GM23338 (cell line): ENCODE data around the gene NAPA. TPM values are rescaled to one million over a fixed set of nuclear protein-coding genes. Genes with fewer than 3 reads are reported as not detected.

Source experiments
- ATAC-seq: fragments of 200-7000 bp; cut with Tn5 transposase; 3 replicates; pipeline ENCODE4 v1.9.1; 2020
- DNase-seq: peaks from one replicate; pipeline ENCODE4 v3.0.0-alpha.2; 2015; ENCODE audit warnings: low spot score
- H2AFZ ChIP-seq: fragments of 200-600 bp; sonication (generic); 2 replicates; pipeline ENCODE4 v1.8.0; 2016; ENCODE audit warnings: antibody characterized with exemption, mild to moderate bottlenecking, moderate library complexity
- H3F3A ChIP-seq: fragments of 200-600 bp; sonication (generic); replicated peaks from 2 replicates; pipeline ENCODE4 v1.8.0; 2017; ENCODE audit warnings: antibody characterized with exemption, mixed run types, low read depth
- H3K27ac ChIP-seq: fragments of 200-600 bp; sonication (generic); 2 replicates; pipeline ENCODE4 v1.6.1; 2016; ENCODE audit warnings: low read depth
- H3K27me3 ChIP-seq: fragments of 200-600 bp; sonication (generic); 2 replicates; pipeline ENCODE4 v1.8.0; 2016; ENCODE audit warnings: mild to moderate bottlenecking, mixed run types, moderate library complexity; ENCODE audit not compliant: insufficient read depth
- H3K36me3 ChIP-seq: fragments of 200-600 bp; sonication (generic); 2 replicates; pipeline ENCODE4 v1.8.0; 2016; ENCODE audit warnings: mild to moderate bottlenecking; ENCODE audit not compliant: insufficient read depth
- H3K4me1 ChIP-seq: fragments of 200-600 bp; sonication (generic); 2 replicates; pipeline ENCODE4 v1.8.0; 2016; ENCODE audit warnings: mild to moderate bottlenecking, moderate library complexity; ENCODE audit not compliant: insufficient read depth
- H3K4me2 ChIP-seq: fragments of 200-600 bp; sonication (generic); 2 replicates; pipeline ENCODE4 v1.7.1; 2017; ENCODE audit warnings: mixed run types
- H3K4me3 ChIP-seq: fragments of 200-600 bp; sonication (generic); 2 replicates; pipeline ENCODE4 v1.6.1; 2016; ENCODE audit warnings: mixed run types
- H3K79me2 ChIP-seq: fragments of 200-600 bp; sonication (generic); replicated peaks from 2 replicates; pipeline ENCODE4 v1.8.0; 2017; ENCODE audit warnings: mild to moderate bottlenecking; ENCODE audit not compliant: insufficient read depth
- H3K9me2 ChIP-seq: fragments of 200-600 bp; sonication (generic); 2 replicates; pipeline ENCODE4 v1.8.0; 2017; ENCODE audit not compliant: insufficient read depth
- H4K20me1 ChIP-seq: fragments of 200-600 bp; sonication (generic); replicated peaks from 2 replicates; pipeline ENCODE4 v1.8.0; 2017; ENCODE audit warnings: mild to moderate bottlenecking; ENCODE audit not compliant: insufficient read depth
- H3K27ac Mint-ChIP-seq: 2 replicates; pipeline ENCODE4 v1.8.0; 2020; ENCODE audit warnings: inconsistent platforms, mild to moderate bottlenecking, moderate library complexity, mixed read lengths
- H3K27me3 Mint-ChIP-seq: 3 replicates; pipeline ENCODE4 v1.8.0; 2022; ENCODE audit warnings: low read depth, mild to moderate bottlenecking, moderate library complexity, mixed read lengths, inconsistent platforms; ENCODE audit not compliant: insufficient read depth, poor library complexity
- H3K36me3 Mint-ChIP-seq: 3 replicates; pipeline ENCODE4 v1.8.0; 2021; ENCODE audit warnings: low read depth, mild to moderate bottlenecking, inconsistent platforms, moderate library complexity, mixed read lengths
- H3K4me1 Mint-ChIP-seq: 3 replicates; pipeline ENCODE4 v1.8.0; 2020; ENCODE audit warnings: mild to moderate bottlenecking, inconsistent platforms, mixed read lengths
- H3K4me3 Mint-ChIP-seq: 3 replicates; pipeline ENCODE4 v1.8.0; 2021; ENCODE audit warnings: moderate library complexity, mild to moderate bottlenecking, inconsistent platforms, mixed read lengths
- H3K9me3 Mint-ChIP-seq: 3 replicates; pipeline ENCODE4 v1.8.0; 2020; ENCODE audit warnings: moderate library complexity, mild to moderate bottlenecking, inconsistent platforms, mixed read lengths
- CREB1 ChIP-seq: fragments of 250-450 bp; sonication (Bioruptor Pico); IDR thresholded peaks from 2 replicates; pipeline ENCODE4 v1.5.0; 2020; ENCODE audit warnings: low read depth, mild to moderate bottlenecking, moderate library complexity
- EZH2 ChIP-seq: fragments of 200-600 bp; sonication (generic); IDR thresholded peaks from one replicate; pipeline ENCODE4 v1.8.0; 2017; ENCODE audit warnings: antibody characterized with exemption, mild to moderate bottlenecking, low read depth; ENCODE audit not compliant: unreplicated experiment
- EZH2phosphoT487 ChIP-seq: fragments of 200-600 bp; sonication (generic); IDR thresholded peaks from one replicate; pipeline ENCODE4 v1.8.1; 2018; ENCODE audit warnings: antibody characterized with exemption; ENCODE audit not compliant: unreplicated experiment
- JUNB ChIP-seq: IDR thresholded peaks from one replicate; pipeline ENCODE4 v1.6.1; 2016; ENCODE audit warnings: antibody characterized with exemption; ENCODE audit not compliant: unreplicated experiment
- NANOG ChIP-seq: IDR thresholded peaks from 2 replicates; pipeline ENCODE4 v1.6.1; 2016; ENCODE audit warnings: antibody characterized with exemption, borderline replicate concordance
- POLR2AphosphoS5 ChIP-seq: IDR thresholded peaks from 2 replicates; pipeline ENCODE4 v1.6.1; 2016; ENCODE audit warnings: antibody characterized with exemption, low read depth
- STAT1 ChIP-seq: IDR thresholded peaks from one replicate; pipeline ENCODE4 v1.6.1; 2016; ENCODE audit warnings: antibody characterized with exemption; ENCODE audit not compliant: unreplicated experiment
- ZNF114 ChIP-seq: fragments of 250-450 bp; sonication (Bioruptor Pico); IDR thresholded peaks from 2 replicates; pipeline ENCODE4 v1.5.0; 2020; ENCODE audit warnings: mild to moderate bottlenecking, moderate library complexity
- ZNF331 ChIP-seq: fragments of 250-450 bp; sonication (Bioruptor Pico); IDR thresholded peaks from 2 replicates; pipeline ENCODE4 v1.5.0; 2020; ENCODE audit warnings: low read depth, mild to moderate bottlenecking, moderate library complexity
- ZNF462 ChIP-seq: fragments of 250-450 bp; sonication (Bioruptor Pico); IDR thresholded peaks from 2 replicates; pipeline ENCODE4 v1.5.0; 2020; ENCODE audit warnings: mild to moderate bottlenecking, moderate library complexity
- polyA plus RNA-seq: library from polyadenylated mRNA; unstranded; fragments of >200 nt; fragmentation: Nextera tagmentation; extraction: Ambion mirVana; gene quantifications from 2 replicates; pipeline ENCODE4 v1.2.1, GENCODE V29; 2016
- total RNA-seq: library from RNA; depleted of rRNA; stranded (reverse); fragments of >200 nt; shearing (Covaris generic); gene quantifications from 2 replicates; pipeline ENCODE4 v1.2.3, GENCODE V29; 2014
- TF ChIP-seq, protein P1 (sequence below): IDR thresholded peaks from one replicate; pipeline ENCODE4 v1.6.1; 2018; ENCODE audit warnings: antibody characterized with exemption; ENCODE audit not compliant: unreplicated experiment
- TF ChIP-seq, protein P2 (sequence below): IDR thresholded peaks from 2 replicates; pipeline ENCODE4 v1.6.1; 2016; ENCODE audit warnings: antibody characterized with exemption
- TF ChIP-seq, protein P3 (sequence below), 2 experiments: fragments of 200-600 bp in 1 of 2; sonication (generic) in 1 of 2; conservative IDR thresholded peaks; 2 replicates each; pipeline versions ENCODE4 v1.5.1 to v1.6.1; 2016 to 2017; ENCODE audit warnings: antibody characterized with exemption in 2 of 2, low read depth in 2 of 2, mild to moderate bottlenecking in 2 of 2, moderate library complexity in 1 of 2

Gene NAPA
- total and polyA plus RNA-seq, 2 experiments from 2014 or later = 52.0 to 72.1 TPM

DNA sequence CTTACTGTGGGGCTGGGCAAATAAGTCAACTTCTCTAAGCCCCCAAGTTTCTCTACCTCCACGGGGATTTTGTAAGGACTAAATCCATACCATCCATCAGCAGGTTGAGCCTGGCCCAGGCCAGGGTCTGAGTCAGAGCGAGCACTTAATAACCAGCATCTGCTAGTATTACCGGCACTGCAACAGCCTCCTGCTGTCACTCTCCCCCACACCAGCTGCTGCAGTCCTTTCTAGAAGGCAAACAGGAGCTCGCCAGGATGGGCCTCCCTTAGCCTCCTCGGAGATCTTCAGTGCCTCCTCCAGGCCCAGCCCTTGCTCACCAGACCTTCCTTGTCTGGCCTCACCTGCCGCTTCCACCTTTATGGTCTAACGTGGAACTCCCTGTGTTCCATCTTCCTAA lies 3.2 kb downstream of the NAPA start:
- ATAC-seq = no peak
- Histone ChIP-seq H3K79me2 (peaks cover 73% of the 10 kb centered on the region), H3K27ac (no peak overlapping the region), H3K9me2 (no peaks in the 10 kb centered on the region), H3K4me3 (no peak overlapping the region), H2AFZ (no peak overlapping the region), H3F3A (no peaks in the 10 kb centered on the region), H3K27me3 (no peaks in the 10 kb centered on the region), H4K20me1 (peaks cover 9% of the 10 kb centered on the region), H3K4me1 (peaks cover 9% of the 10 kb centered on the region; the same call in 1 of the 2 replicates), H3K36me3 (no peaks in the 10 kb centered on the region), H3K4me2 (no peak overlapping the region)
- peaks cover 25% of the 10 kb centered on the region for H3K27me3 Mint-ChIP-seq
- no peaks in the 10 kb centered on the region; the same call in 2 of the 3 replicates for H3K9me3 Mint-ChIP-seq
- DNase-seq = no peak
- TF ChIP-seq EZH2 = no peak
- no peak for TF ChIP-seq EZH2phosphoT487
- TF ChIP-seq ZNF114 (CRISPR knock-in tag) = no peak
- TF ChIP-seq CREB1 (CRISPR knock-in tag) = no peak
- no peak for TF ChIP-seq ZNF331
- TF ChIP-seq ZNF462 (CRISPR knock-in tag) = no peak
- TF ChIP-seq, protein P1, sequence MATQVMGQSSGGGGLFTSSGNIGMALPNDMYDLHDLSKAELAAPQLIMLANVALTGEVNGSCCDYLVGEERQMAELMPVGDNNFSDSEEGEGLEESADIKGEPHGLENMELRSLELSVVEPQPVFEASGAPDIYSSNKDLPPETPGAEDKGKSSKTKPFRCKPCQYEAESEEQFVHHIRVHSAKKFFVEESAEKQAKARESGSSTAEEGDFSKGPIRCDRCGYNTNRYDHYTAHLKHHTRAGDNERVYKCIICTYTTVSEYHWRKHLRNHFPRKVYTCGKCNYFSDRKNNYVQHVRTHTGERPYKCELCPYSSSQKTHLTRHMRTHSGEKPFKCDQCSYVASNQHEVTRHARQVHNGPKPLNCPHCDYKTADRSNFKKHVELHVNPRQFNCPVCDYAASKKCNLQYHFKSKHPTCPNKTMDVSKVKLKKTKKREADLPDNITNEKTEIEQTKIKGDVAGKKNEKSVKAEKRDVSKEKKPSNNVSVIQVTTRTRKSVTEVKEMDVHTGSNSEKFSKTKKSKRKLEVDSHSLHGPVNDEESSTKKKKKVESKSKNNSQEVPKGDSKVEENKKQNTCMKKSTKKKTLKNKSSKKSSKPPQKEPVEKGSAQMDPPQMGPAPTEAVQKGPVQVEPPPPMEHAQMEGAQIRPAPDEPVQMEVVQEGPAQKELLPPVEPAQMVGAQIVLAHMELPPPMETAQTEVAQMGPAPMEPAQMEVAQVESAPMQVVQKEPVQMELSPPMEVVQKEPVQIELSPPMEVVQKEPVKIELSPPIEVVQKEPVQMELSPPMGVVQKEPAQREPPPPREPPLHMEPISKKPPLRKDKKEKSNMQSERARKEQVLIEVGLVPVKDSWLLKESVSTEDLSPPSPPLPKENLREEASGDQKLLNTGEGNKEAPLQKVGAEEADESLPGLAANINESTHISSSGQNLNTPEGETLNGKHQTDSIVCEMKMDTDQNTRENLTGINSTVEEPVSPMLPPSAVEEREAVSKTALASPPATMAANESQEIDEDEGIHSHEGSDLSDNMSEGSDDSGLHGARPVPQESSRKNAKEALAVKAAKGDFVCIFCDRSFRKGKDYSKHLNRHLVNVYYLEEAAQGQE = no peak
- no peak for TF ChIP-seq NANOG
- no peak for TF ChIP-seq STAT1
- TF ChIP-seq POLR2AphosphoS5 = no peak
- TF ChIP-seq, protein P2, sequence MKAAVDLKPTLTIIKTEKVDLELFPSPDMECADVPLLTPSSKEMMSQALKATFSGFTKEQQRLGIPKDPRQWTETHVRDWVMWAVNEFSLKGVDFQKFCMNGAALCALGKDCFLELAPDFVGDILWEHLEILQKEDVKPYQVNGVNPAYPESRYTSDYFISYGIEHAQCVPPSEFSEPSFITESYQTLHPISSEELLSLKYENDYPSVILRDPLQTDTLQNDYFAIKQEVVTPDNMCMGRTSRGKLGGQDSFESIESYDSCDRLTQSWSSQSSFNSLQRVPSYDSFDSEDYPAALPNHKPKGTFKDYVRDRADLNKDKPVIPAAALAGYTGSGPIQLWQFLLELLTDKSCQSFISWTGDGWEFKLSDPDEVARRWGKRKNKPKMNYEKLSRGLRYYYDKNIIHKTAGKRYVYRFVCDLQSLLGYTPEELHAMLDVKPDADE = no peak
- TF ChIP-seq, protein P3, sequence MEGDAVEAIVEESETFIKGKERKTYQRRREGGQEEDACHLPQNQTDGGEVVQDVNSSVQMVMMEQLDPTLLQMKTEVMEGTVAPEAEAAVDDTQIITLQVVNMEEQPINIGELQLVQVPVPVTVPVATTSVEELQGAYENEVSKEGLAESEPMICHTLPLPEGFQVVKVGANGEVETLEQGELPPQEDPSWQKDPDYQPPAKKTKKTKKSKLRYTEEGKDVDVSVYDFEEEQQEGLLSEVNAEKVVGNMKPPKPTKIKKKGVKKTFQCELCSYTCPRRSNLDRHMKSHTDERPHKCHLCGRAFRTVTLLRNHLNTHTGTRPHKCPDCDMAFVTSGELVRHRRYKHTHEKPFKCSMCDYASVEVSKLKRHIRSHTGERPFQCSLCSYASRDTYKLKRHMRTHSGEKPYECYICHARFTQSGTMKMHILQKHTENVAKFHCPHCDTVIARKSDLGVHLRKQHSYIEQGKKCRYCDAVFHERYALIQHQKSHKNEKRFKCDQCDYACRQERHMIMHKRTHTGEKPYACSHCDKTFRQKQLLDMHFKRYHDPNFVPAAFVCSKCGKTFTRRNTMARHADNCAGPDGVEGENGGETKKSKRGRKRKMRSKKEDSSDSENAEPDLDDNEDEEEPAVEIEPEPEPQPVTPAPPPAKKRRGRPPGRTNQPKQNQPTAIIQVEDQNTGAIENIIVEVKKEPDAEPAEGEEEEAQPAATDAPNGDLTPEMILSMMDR (conservative IDR thresholded peaks at IDR 0.05; ENCODE audit: low read depth in 2 of 2) = no peak
- no peak for TF ChIP-seq JUNB
- no peak overlapping the region for H3K27ac Mint-ChIP-seq
- H3K36me3 Mint-ChIP-seq = no peaks in the 10 kb centered on the region
- no peak overlapping the region; the same call in 2 of the 3 replicates for H3K4me3 Mint-ChIP-seq
- H3K4me1 Mint-ChIP-seq = peaks cover 25% of the 10 kb centered on the region
